HG03135 (cell line): Measurements from ENCODE around the gene PTPN1.
"Not testable (repeated sequence)": the region's sequence is repeated elsewhere in the genome, so short reads cannot be mapped to it uniquely, and the experiment has no call there.

Source experiments
- ATAC-seq: cut with Tn5 transposase; IDR thresholded peaks from one replicate; pipeline ENCODE4 v1.9.1; 2021; ENCODE audit warnings: mild to moderate bottlenecking, moderate library complexity; ENCODE audit not compliant: unreplicated experiment

Gene PTPN1

DNA sequence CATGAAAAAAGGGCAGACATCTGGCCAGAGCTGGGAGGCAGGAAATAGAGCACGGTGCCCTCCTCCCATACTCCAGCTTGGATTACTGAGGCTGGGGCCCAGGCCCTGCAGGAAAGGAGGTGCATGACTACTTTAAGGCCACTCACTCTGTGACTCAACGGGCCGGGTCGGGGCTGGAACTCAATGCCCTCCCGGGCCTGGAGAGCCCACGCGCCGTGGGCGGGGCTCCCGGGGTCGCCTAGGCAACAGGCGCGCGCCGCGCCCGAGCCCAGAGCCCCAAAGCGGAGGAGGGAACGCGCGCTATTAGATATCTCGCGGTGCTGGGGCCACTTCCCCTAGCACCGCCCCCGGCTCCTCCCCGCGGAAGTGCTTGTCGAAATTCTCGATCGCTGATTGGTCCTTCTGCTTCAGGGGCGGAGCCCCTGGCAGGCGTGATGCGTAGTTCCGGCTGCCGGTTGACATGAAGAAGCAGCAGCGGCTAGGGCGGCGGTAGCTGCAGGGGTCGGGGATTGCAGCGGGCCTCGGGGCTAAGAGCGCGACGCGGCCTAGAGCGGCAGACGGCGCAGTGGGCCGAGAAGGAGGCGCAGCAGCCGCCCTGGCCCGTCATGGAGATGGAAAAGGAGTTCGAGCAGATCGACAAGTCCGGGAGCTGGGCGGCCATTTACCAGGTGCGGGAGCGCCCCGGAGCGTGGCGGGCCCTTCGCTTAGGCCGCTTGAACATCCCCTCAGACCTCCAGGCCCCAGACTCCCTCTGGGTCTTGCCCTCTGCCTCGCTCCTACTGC, at the start of gene PTPN1:
Gene PTPN1 (plus strand): TSS at position 461 of the 783 bp plus-strand sequence. CDS start 145 bp downstream, at position 606.
- ATAC-seq: peak; percentile 87

DNA sequence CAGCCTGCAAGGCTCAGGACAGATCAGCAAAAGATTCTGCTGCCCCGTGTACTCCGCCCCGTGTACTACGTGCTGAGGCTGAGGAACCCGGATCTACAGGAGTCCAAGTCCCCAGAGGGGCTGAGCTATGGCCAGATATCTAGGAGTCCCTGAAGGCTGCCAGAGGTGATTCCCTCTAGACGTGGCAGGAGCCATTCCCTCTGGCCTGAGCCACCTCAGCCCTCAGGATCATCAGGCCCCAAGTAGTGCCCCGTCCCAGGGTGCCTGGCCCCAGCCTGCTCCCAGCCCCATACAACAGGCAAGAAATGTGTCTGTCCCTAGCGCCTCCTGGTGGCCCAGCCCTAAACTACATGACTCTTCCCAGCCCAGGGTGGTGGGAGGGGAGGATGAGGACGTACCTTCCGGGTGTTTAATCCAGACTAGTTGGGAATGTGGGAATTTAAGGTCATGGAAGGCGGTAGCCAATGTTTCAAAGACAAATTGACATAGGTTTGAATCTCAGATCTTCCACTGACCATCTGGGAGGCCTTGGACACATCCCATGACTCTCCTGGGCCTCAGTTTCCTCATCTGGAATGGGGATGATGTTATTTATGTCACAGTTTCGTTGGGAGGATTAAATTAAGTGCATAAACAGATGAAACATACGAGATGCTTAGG, 49.4 kb upstream of the PTPN1 start:
- no peak for ATAC-seq

DNA sequence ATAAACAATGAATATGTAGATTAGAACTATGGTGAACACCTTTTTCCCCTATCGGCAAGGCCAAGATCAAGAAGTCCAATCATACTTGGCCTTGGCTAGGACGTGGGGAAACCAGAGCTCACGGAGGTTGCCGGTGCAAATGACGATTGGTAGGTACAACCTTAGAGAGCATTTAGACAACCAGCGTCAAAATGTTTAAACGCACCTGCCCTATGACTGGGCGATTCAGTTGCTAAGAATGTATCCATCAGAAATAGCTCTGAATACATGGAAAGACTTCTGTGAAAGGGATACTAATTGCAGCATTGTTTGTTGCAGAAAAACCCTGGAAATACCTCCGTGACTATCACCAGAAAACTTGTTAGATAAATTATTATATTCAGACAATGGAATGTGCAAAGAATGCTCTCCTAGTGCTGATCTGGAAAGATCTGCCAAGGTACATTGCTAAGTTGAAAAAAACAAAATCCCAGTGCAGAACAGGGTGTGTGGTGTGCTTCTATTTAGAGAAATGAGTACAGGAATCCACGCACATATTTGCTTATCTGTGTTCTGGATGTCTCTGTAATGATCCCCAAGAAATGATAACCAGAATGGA, 48.0 kb upstream of the PTPN1 start:
- ATAC-seq: no peak

DNA sequence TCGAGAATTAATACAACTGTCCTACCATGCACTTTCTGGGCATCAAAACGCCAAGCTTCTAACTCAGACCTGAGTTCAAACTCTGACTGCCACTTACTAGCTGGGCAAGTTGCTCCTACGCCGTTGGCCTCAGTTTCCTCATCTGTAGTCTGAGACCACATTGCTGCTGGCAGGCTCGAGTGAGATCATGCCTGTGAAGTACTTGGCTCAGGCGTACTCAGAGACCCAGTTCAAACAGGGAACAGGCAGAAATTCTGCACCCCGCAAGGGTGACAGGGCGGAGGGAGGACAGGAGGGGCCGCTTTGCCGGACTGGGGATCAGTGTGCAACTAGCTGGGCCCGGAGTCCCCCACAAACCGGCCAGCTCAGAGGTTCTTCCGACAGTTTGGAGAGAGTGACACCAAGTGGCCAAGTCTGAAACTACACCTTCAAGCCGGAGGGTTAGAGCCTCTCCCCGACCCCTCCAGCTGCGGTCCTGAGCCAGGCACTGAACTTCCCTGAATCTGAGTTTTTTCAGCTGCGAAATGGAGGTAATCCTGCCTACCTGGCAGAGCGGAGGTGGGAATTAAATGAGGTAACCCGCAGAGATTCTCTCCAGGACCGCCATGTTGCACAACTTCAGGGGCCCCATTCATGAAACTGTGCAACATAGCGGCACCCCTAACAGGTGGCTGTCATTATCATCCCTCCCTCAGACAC, 46.0 kb upstream of the PTPN1 start:
- no peak for ATAC-seq

DNA sequence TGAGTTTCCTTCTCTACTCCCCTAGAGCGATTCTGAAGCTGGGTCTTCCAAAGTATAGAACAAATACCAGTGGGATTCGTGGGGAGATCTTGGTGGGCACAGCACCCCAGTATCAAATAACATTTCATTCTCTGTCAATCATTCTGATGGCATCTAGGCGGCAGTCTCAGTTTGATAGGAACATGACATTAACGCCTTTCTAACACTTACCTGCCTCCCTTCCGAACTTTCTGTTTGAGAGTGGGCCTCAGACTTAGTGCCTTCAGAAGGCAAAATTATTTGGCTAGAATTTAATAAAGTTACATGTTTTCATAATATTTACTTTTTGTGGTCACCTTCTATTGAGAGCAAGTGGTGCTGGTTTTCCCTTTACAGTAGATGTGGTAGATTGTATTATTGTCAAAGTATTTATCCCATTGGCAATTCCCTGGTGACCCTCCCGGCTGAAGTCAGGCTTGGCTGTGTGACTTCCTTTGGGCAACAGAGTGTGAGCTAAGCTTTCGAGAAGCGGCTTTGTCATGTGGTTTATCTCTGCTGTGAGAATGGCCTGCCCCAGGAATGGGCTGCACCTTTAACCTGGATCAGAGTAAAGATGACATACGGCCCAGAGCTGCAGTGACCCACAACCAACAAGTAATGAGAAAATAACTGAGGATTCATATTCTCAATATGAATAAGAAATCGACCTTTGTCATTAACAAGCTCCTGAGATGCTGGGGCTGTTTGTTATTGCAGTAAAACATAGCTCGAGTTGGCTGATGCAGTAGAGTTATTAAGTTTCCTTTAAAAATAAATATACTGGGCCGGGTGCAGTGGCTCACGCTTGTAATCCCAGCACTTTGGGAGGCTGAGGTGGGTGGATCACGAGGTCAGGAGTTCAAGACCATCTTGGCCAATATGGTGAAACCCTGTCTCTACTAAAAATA, 45.2 kb upstream of the PTPN1 start:
- ATAC-seq: no peak

DNA sequence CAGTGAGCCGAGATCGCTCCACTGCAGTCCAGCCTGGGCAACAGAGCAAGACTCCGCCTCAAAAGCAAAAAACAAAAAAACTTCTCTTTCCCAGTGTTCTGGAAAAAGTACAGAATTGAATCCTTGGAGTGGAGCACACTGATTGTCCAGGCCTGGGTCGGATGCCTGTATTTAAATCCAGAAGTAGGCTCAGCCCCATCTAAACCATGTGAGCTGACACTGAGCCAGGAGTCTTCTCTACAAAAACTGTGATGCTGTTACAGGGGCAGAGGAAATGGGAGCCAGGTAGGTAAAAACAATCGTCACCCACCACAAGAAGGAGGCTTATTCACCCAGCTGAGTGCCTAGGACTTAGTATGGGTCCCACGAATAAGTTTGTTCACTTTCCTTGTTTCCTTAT, 43.0 kb upstream of the PTPN1 start:
- no peak for ATAC-seq

DNA sequence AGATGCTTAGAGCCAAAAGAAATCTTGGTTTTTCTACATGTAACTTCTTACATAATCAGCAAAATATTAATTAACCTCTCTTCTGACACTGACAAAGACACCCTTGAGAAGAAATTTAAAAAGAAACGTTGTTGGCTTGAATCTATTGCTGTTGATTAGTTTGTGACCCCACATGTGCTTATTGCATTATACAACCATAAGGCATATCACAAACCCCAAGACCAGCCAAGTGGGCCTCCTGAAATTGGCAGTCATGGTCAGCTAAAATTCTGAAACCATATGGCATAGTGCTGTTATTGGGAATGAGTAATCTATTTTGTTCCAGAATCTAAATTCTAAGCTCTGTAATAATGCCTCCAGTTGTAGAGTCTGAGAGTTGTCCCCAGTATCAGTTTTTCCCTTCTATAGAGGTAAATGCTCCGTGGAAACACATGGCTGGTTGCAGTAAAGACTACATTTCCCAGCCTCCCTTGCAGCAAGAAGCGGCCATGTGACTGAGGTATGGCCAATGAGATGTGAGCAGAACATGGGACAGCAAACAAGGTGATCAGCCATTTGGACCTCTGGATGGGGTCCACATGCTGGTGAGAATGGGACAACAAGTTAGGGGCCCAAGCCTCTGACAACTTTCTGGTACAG, 42.3 kb upstream of the PTPN1 start:
- no peak for ATAC-seq

DNA sequence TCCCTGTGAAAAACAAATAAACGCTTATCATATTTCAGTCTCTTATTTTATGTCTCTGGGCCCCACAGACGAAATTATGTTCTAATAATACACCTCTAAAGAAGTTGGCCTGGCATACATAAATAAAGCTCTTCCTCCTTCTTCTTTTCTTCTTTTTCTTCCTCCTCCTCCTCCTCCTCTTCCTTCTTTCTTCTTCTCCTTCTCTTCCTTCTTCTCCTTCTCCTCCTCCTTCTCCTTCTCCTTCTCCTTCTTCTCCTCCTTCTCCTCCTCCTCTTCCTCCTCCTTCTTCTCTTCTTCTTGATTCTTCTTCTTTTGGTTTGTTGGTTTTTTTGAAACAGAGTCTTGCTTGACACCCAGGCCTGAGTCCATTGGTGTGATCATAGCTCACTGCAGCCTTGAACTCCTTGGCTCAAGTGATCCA, 41.8 kb upstream of the PTPN1 start:
- ATAC-seq: no peak

DNA sequence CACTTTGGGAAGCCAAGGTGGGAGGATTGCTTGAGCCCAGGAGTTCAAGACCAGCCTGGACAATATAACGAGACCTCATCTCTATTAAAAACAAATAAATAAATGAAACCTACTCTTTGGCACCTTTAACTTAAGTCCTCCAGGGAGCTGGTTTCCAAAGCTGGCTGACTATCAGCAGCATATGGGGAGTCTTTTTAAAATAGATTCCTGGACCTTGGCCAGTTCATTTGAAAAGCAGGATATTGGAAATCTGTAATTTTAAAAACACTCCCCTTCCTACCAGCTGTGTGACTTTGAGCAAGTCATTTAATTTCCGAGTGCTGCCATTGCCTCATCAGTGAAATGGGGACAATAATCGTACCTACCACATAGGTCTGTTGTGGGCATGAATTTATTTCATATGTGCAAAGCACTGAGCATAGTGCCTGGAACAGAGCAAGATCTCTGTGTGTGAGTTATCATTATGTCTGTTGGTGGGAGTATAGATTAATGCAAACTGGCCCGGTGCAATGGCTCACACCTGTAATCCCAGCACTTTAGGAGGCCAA, 40.9 kb upstream of the PTPN1 start:
- no peak for ATAC-seq

DNA sequence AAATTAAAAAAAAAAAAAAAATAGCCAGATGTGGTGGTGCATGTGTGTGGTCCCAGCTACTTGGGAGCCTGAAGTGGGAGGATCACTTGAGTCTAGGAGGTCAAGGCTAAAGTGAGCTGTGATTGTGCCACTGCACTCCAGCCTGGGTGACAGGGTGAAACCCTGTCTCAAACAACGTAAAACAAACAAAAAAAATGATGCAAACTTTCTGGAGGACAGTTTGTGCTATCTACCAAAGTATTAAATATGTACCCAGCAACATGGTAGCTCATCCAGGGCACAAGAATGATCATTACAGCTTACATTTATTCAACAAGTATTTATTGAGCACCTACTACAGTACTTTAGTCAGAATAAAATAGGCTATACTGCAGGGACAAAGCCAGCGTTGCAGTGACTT, 40.4 kb upstream of the PTPN1 start:
- ATAC-seq: no peak

DNA sequence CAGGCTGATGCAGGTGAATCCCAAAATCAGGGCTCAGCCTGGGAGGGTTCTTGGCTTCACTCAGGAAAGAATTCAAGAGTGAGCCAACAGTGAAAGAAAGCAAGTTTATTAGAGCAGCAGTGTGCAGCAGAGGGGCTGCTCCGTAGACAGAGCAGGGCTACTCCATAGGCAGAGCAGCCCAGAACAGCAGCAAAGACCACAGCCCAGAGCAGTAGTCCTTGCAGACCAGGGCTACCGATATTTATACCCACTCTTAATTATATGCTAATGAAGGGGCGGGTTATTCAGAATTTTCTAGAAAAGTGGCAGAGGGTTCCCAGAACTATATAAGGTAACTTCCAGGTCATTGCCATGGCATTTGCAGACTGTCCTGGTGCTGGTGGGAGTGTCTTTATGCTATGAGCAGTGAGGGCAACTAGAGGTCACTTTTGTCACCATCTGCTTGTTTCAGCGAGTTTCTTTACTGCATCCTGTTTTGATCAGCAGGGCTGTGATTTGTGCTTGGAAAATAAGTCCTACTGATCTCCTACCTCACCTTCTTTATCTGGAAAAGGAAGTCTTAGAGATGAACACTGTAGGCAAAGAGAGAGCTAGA, 39.8 kb upstream of the PTPN1 start:
- no peak for ATAC-seq

DNA sequence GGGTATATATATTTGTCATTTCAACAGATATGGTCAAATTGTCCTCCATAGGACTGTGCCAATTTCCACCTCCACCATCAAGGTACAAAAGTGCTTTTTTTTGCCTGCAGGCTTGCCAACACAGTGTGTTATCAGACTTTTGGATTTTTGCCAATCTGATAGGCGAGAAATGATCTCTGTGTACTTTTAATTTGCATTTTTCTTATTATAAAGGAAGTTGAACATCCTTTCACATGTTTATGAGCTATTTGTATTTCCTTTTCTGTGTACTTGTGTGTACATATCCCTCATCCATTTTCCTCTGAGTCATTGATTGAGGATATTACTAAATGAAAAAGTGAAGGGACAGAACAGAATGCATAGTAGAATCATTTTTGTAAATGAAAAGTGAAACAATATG, 39.0 kb upstream of the PTPN1 start:
- ATAC-seq: no peak

DNA sequence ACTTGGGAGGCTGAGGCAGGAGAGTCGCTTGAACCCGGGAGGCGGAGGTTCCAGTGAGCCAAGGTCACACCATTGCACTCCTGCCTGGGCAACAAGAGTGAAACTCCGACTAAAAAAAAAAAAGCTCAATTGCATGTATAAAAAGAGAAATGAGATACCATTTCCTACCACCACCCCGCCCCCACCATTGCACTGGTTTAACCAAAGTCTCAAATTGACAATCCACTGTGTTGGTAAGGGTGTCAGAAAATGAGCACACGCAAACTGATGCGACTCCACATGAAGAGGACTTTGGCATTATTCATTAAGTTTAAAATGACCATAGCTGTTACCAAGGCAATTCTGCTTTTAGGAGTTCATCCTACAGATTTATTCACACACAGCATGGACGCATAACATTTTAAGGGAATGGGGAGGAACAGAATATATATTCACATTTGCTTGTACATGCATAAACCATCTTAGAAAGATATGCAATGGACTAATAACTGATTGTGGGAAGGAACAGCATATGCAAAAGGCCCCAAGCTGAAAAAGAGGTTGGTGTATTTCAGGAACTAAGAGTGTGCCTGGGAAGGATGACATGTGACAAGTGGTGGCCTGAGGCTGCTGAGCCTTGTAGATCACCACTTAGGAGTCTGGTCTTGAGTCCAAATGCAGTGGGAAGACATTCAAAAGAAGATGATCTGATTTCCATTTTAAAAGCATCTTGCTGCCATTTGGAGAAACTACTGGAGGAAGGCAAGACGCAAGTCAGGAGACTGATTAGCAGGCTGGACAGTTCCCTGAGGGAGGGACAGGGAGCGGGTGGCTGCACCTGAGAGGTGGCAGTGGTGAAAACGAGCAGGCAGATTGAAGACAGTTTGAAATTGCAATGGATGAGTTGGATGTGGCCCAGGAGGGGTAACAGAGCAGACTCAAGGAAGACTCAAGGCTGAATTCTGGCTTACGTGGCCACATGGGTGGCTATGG, 37.2 kb upstream of the PTPN1 start:
- ATAC-seq: no peak

DNA sequence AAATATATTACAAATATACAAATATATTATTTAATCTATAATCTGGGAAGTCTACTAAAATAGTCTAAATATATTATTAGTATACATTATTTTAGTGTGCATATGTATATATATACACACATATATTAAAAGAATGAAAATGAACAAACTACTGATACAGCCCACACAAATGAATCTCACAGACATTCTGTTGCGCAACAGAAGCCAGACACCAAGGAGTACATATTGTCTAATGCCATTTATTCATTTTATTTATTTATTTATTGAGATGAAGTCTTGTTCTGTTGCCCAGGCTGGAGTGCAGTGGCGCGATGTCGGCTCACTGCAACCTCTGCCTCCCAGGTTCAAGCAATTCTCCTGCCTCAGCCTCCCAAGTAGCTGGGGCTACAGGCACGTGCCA, 35.8 kb upstream of the PTPN1 start:
- ATAC-seq: not testable (repeated sequence)

DNA sequence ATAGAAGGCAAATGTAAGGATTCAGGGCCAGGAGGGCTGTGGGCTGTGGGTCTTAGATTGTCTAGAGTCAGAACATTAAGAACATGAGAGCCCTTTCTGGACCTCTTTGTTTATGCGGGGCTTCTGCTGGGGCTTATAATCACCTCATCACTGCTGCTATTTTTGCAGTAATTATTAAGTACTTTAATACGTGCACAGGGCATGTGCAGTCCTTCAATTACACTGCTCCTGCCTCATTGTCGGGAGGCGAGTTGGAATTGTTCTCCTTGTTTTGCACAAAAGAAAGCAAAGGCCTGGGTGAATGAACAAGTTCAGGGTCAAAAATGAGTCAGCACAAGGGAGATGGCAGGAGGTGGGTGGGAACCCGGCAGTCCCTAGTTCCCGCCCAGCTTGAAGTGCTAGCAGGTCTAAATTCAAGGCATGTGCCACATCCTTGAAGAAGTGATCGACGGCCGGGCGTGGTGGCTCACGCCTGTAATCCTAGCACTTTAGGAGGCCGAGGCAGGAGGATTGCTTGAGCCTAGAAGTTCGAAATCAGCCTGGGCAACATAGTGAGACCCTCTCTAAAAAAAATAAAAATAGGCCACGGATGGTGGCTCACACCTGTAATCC, 34.4 kb upstream of the PTPN1 start:
- ATAC-seq: no peak

DNA sequence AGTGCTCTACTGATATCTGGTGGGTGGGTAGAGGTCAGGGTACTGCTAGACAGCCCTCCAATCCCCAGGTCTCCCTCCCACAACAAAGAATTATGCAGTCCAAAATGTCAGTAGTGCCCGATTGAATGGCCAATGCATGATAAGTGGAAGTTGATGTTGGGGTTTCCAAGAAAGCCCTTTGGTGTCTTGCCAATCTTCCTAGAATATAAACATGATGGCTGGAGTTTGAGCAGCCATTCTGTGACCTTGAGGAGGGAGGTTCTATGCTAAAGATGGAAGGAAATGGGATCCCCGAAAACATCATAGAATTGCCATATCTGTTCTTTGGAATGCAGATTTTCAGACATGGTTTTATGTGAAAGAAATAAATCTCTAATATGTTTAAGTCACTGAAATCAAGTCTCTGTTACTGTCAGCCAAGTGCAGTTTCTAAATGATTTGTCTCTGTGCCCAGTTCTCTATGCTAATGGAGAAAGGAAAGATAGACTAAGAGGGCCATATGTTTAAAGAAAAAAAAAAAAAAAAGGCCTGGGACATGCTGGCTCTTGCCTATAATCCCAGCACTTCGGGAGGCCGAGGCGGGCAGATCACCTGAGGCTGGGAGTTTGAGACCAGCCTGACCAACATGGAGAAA, 32.8 kb upstream of the PTPN1 start:
- no peak for ATAC-seq
